ENCODE data around the gene PRDM5.

The PRDM5 gene

GRCh38 chr4:120730777-120731320 lies 191.7 kb downstream of the PRDM5 start:
- Histone ChIP-seq H3K27ac (no peak overlapping the region), H3K4me3 (no peak overlapping the region)
- DNase-seq (ENCODE audit: low spot score) = no peak
- no peak for TF ChIP-seq CTCF (IDR thresholded peaks at IDR 0.05)

- Histone ChIP-seq H3K4me3 (no peak overlapping the region), H3K27ac (no peak overlapping the region)
- no peak for TF ChIP-seq CTCF (IDR thresholded peaks at IDR 0.05)
- DNase-seq (ENCODE audit: low spot score) = no peak
Observed at GRCh38 chr4:120728892-120729675, 193.4 kb downstream of the PRDM5 start.

- Histone ChIP-seq H3K27ac (no peak overlapping the region), H3K4me3 (no peak overlapping the region)
- no peak for DNase-seq (ENCODE audit: low spot score)
- no peak for TF ChIP-seq CTCF (IDR thresholded peaks at IDR 0.05)
Observed at GRCh38 chr4:120725639-120726580, 196.6 kb downstream of the PRDM5 start.

- Histone ChIP-seq H3K27ac (no peak overlapping the region), H3K4me3 (no peak overlapping the region)
- TF ChIP-seq CTCF (IDR thresholded peaks at IDR 0.05) = no peak
- no peak for DNase-seq (ENCODE audit: low spot score)
Observed at GRCh38 chr4:120724656-120725055, 197.9 kb downstream of the PRDM5 start.

GRCh38 chr4:120723986-120724385 lies 198.5 kb downstream of the PRDM5 start:
- H3K4me3 ChIP-seq = no peak overlapping the region
- DNase-seq (ENCODE audit: low spot score) = no peak
- H3K27ac ChIP-seq = no peak overlapping the region
- TF ChIP-seq CTCF (IDR thresholded peaks at IDR 0.05) = no peak

GRCh38 chr4:120723105-120723504 lies 199.4 kb downstream of the PRDM5 start:
- no peak for DNase-seq (ENCODE audit: low spot score)
- Histone ChIP-seq H3K4me3 (no peak overlapping the region), H3K27ac (no peak overlapping the region)
- no peak for TF ChIP-seq CTCF (IDR thresholded peaks at IDR 0.05)
